Activated T-cell treated with anti-CD3 and anti-CD28 coated beads, Interleukin-2, amount 50 U/mL, for 72 hours (primary cell): ENCODE results near the gene LPP. TPM values are rescaled to one million over a fixed set of nuclear protein-coding genes. Genes with fewer than 3 reads are reported as not detected.

ENCODE experiments used
- ATAC-seq, 2 donors: fragments of 150-1000 bp; cut with Tn5 transposase; replicated peaks in 1 of 2; 2 replicates each; pipeline ENCODE4 v1.10.0; 2021; ENCODE audit warnings: moderate library complexity in 2 of 2, mild to moderate bottlenecking in 1 of 2
- DNase-seq, 2 donors: peaks; one replicate each; pipeline ENCODE4 v3.0.0; 2021 to 2022; ENCODE audit warnings: mixed read lengths in 1 of 2
- H3K27ac Mint-ChIP-seq: one replicate; pipeline ENCODE4 v1.8.0; 2022; ENCODE audit warnings: mild to moderate bottlenecking, moderate library complexity, mixed read lengths
- H3K27me3 Mint-ChIP-seq: one replicate; pipeline ENCODE4 v1.8.0; 2022; ENCODE audit warnings: low read depth, mixed read lengths
- H3K36me3 Mint-ChIP-seq, 2 donors: one replicate each; pipeline ENCODE4 v1.8.0; 2022; ENCODE audit warnings: mixed read lengths in 2 of 2, mild to moderate bottlenecking in 1 of 2; ENCODE audit not compliant: insufficient read depth in 2 of 2
- H3K4me1 Mint-ChIP-seq: one replicate; pipeline ENCODE4 v1.8.0; 2022; ENCODE audit warnings: low read depth, mixed read lengths
- H3K4me3 Mint-ChIP-seq, 2 donors: one replicate each; pipeline ENCODE4 v1.8.0; 2022; ENCODE audit warnings: mild to moderate bottlenecking in 2 of 2, mixed read lengths in 2 of 2, moderate library complexity in 2 of 2
- H3K9me3 Mint-ChIP-seq, 2 donors: one replicate each; pipeline ENCODE4 v1.8.0; 2022; ENCODE audit warnings: mixed read lengths in 2 of 2
- total RNA-seq, 2 donors: library from RNA; stranded (reverse); gene quantifications; one replicate each; pipeline ENCODE4 v1.2.3, GENCODE V29; 2022

Gene LPP
- total RNA-seq, 2 donors from 2014 or later: 50.4 to 67.7 TPM

DNA sequence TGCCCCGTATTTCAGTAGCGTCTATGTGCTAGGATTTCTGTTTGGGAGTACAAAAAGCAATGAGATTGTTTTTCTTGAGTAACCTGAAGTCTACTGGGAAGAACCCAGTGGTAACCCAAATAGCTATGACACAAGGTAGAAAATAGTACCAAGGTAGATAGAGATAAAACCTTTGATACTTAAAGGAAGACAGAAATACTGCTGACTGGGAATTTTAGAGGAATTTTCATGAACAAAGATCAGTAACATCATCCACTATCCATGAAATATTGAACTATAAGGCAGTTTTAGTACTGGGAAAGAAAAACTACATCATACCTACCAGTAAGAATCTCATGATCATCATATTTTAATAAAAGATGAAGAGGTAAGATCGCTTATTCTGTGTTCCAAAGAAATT is 489.8 kb downstream of the LPP start:
- no peak for DNase-seq

DNA sequence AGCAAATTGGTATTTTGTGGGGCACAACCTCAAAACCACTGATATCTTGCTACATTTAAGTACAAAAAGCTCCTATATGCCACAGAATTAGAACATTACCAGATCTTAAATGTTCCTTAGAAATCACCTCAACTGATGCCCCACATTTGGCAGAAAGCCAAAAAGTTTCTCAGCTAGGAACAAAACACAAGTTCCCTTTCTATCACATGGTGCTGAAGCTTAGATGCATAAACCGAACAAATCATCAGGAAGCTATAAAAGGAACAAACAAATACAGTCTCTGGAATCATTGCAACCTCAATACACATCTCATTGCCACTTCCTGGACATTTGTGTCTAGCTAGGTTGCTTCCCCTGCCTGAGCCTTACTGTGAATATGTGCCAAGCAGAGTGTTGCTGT is 492.6 kb downstream of the LPP start:
- Mint-ChIP-seq H3K4me3 (no peak overlapping the region), H3K36me3 (peaks cover 0 to 1% of the 10 kb centered on the region in 2 donors), H3K4me1 (no peaks in the 10 kb centered on the region), H3K9me3 (no peaks in the 10 kb centered on the region), H3K27me3 (no peaks in the 10 kb centered on the region), H3K27ac (no peak overlapping the region)
- DNase-seq: no peak
- no peak for ATAC-seq

More for the DNA sequence above, 489.8 kb downstream of the LPP start:
- Mint-ChIP-seq H3K27me3 (no peaks in the 10 kb centered on the region), H3K27ac (no peak overlapping the region), H3K9me3 (no peaks in the 10 kb centered on the region), H3K4me3 (no peak overlapping the region), H3K4me1 (no peaks in the 10 kb centered on the region), H3K36me3 (no peaks in the 10 kb centered on the region)
- no peak for ATAC-seq

DNA sequence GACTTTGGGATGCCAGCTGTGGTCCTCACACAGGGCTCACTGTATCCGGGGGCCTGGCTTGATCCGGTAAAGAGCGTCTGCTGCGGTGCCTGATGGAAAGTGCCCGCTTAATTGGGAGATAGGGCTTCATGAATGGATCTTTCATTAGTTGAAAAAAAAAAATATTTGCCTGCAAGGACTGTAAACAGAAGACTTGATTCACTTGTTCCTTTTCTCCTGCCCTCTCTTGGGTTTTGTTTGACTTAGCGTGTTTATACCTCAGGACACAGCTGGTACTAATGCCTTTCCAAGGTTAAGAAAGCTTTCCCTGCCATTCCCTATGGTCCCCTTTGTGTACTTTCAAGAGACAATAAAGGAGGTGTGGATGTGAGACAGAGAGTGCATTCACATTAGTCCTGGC is 493.3 kb downstream of the LPP start:
- H3K4me3 Mint-ChIP-seq: no peak overlapping the region
- ATAC-seq (no peak), DNase-seq (no peak)
- peaks cover 0 to 1% of the 10 kb centered on the region in 2 donors for H3K36me3 Mint-ChIP-seq
- no peak overlapping the region for H3K27ac Mint-ChIP-seq
- no peaks in the 10 kb centered on the region for H3K27me3 Mint-ChIP-seq
- H3K4me1 Mint-ChIP-seq: no peaks in the 10 kb centered on the region
- no peaks in the 10 kb centered on the region for H3K9me3 Mint-ChIP-seq

DNA sequence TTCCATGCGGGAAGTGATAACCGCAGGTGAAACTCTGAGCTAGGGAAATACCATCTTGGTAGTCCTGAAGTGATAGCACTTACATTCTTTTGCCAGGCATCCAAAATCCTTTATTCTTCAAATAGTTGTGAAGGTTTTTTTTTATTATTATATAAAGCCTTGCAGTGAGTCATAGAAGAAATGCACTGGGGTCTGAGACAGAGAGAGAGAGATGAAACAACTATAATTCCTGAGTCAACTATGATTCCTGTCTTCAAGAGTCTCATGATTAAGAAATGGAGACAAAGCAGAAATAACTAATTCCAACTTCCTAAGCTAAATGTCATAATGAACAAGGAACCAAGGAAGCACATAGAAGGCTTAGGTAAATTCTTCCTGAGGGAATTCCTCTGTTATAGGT is 495.6 kb downstream of the LPP start:
- no peaks in the 10 kb centered on the region for H3K27me3 Mint-ChIP-seq
- H3K4me1 Mint-ChIP-seq: no peaks in the 10 kb centered on the region
- H3K36me3 Mint-ChIP-seq: peaks cover 0 to 1% of the 10 kb centered on the region in 2 donors
- no peak for DNase-seq
- H3K4me3 Mint-ChIP-seq: no peak overlapping the region
- H3K27ac Mint-ChIP-seq: no peak overlapping the region
- no peaks in the 10 kb centered on the region for H3K9me3 Mint-ChIP-seq
- ATAC-seq: no peak

DNA sequence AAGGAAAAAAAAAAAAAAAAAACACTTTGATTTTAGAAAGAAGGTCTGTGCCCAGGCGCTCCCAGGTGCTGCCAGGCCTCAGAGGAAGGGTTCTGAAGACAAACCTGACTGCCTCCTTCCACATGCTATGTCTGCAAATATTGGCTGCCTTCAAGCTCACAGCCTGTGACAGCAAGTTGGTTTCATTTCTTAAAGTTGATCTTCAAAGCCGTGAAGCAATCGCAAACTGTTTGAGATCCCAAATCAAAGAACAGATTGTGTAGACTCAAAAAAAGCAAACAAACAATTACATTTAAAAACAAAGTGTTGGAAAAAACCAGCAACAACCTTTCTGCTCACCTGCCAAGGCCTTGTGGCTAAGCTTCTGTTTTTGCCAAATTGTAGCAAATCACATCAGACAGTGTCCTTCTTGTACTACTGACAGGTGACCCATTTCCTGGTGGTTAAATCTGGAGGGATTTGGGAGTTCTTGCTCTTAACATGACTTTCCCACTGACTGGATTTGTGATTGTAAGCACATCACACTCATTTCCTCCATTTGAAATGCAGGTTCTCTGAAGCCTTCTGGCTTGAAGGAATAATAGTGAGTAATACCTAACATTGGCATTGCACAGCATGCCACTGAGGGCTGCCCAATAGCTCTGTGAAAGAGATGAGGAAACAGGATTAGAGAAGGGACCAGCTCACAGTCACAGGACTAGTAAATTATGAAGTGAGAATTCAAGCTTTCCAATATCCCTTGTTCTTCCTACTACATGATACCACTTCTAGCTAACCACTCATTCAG is 502.4 kb downstream of the LPP start:
- H3K4me1 Mint-ChIP-seq: no peaks in the 10 kb centered on the region
- H3K27me3 Mint-ChIP-seq: no peaks in the 10 kb centered on the region
- no peak overlapping the region for H3K4me3 Mint-ChIP-seq
- H3K27ac Mint-ChIP-seq: no peak overlapping the region
- no peaks in the 10 kb centered on the region for H3K9me3 Mint-ChIP-seq
- ATAC-seq (peak; percentile 31 to 49), DNase-seq (no peak)
- H3K36me3 Mint-ChIP-seq: no peaks in the 10 kb centered on the region

DNA sequence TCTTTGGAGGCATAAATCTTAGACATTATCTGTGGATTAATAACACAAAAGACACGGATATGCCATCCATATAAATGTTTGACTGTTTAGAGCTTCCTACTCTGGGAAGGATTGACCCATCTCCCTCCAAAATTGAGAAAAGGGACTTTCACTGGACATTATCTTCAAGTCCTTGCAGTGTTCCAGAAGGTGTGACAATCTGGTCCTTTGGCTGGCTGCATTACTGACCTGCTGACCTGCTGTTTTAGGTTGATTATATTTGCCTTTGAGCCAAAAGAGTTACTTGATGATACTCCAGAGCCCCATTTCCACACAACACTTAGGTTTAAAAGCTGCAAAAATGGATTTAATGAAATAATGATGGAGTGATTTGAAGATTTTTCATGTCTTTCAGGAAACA is 504.6 kb downstream of the LPP start:
- no peak overlapping the region for H3K4me3 Mint-ChIP-seq
- H3K27ac Mint-ChIP-seq: no peak overlapping the region
- H3K9me3 Mint-ChIP-seq: no peaks in the 10 kb centered on the region
- H3K27me3 Mint-ChIP-seq: no peaks in the 10 kb centered on the region
- no peak for ATAC-seq
- DNase-seq: no peak
- H3K36me3 Mint-ChIP-seq: no peaks in the 10 kb centered on the region
- H3K4me1 Mint-ChIP-seq: no peaks in the 10 kb centered on the region

DNA sequence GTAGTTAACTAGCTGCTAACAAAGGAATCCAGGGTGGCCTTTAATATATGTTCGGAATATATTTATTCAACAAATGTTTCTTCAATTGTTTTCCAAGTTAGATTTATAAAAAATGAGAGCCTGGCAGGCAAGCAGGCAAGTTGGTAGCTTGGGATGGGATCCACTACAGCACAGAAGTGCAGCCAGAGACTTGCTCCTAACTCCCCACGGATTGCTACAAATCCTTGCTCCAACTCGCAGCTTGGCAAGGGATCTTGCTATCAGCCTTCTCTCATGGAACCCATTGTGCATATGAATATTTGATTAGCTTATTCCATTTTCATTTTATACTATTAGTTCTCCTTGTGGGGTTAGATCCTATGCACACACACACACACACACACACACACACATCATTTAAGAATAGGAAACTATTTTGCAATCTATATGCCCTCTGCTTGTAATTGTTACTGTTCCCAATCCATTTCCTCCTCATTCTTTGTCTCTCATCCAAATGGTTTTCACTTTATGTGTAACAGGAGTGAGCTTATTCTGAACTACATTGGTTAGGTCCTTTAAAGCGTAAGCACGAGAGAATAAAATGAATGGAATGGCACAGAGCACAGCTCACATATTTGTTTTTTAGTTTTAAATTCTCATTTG is 505.6 kb downstream of the LPP start:
- H3K27me3 Mint-ChIP-seq: no peaks in the 10 kb centered on the region
- DNase-seq (no peak), ATAC-seq (no peak)
- H3K4me1 Mint-ChIP-seq: no peaks in the 10 kb centered on the region
- no peak overlapping the region for H3K27ac Mint-ChIP-seq
- no peaks in the 10 kb centered on the region for H3K9me3 Mint-ChIP-seq
- no peaks in the 10 kb centered on the region for H3K36me3 Mint-ChIP-seq
- H3K4me3 Mint-ChIP-seq: no peak overlapping the region

DNA sequence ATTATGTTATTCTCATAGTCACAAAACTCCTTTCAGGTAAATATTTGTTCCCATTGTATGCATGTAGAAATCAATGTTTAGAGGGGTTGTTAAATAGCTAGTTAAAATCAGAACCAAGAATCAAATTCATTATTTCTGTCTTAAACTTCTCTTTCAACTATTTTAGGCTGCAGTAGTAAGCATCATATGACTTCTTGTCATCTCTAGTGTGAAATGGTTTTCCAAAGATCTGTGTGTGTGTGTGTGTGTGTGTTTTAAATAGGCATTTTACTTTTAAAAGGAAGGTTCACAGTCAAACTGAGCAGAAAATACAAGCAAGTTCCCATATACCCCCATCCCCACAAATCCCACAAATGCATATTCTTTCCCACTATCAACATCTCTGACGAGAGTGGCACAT is 506.5 kb downstream of the LPP start:
- ATAC-seq: no peak
- Mint-ChIP-seq H3K27ac (no peak overlapping the region), H3K27me3 (no peaks in the 10 kb centered on the region), H3K9me3 (no peaks in the 10 kb centered on the region), H3K36me3 (no peaks in the 10 kb centered on the region), H3K4me3 (no peak overlapping the region), H3K4me1 (no peaks in the 10 kb centered on the region)
- DNase-seq: no peak

DNA sequence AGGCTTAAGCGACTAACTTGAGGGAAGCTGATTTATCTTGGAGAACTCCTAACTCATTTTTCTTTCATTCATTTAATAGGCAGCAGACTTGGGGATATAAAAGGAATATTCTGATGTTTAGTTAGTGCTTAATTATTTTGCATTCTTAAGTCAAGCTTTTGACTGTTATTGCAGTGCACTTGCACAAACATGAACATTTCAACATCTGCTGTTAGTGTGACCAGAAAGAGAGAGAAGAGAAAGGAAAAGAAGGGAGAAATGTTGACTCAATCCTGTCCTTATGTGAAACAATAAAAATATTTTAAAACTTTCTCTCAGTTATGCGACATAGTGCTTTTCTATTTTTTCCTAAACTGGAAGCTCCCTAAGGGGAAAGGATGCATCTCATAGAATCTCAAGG is 507.8 kb downstream of the LPP start:
- Mint-ChIP-seq H3K27me3 (no peaks in the 10 kb centered on the region), H3K9me3 (no peaks in the 10 kb centered on the region), H3K4me1 (no peaks in the 10 kb centered on the region), H3K36me3 (no peaks in the 10 kb centered on the region), H3K4me3 (no peak overlapping the region), H3K27ac (no peak overlapping the region)
- DNase-seq: no peak
- no peak for ATAC-seq

DNA sequence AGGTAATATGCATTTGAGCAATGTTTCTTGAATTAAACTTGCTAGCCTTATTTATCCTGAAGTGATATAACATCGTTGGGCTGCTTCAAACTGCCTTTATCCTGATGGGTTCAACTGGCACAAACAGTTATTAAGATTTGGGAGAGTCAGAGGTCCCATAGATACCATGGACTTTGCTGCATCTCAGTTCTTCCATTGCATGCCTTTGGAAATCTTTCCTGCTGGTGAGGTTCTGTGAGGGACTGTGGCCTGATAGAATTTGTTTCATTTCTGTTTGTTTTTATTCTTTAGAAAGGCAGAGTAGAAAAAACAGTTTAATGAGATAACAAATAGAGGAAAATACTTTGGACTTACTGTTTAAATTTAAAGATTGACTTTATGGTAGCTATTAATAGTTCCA is 508.3 kb downstream of the LPP start:
- H3K27ac Mint-ChIP-seq: no peak overlapping the region
- no peaks in the 10 kb centered on the region for H3K9me3 Mint-ChIP-seq
- no peak for DNase-seq
- no peak overlapping the region for H3K4me3 Mint-ChIP-seq
- no peaks in the 10 kb centered on the region for H3K27me3 Mint-ChIP-seq
- no peaks in the 10 kb centered on the region for H3K36me3 Mint-ChIP-seq
- ATAC-seq: no peak
- H3K4me1 Mint-ChIP-seq: peaks cover 4% of the 10 kb centered on the region

DNA sequence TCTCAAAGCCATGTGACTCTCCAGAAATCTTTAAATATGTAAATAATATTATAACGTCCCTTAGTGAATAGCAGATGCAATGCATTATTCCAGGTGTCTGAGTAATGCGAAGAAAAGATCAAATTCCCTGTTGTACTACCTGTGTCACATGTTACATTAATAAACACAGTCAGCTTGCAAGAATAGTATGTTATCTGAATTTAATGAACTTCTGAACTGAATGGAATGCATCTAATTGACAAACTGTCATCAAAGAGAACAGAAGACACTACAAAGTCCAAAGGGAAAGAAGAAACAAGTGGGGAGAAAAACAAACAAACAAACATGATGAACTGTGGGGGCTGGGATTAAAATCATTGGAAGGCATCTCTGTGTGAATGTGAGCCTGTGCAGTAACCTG is 508.8 kb downstream of the LPP start:
- ATAC-seq (no peak), DNase-seq (no peak)
- Mint-ChIP-seq H3K9me3 (no peaks in the 10 kb centered on the region), H3K27ac (no peak overlapping the region), H3K4me3 (no peak overlapping the region), H3K36me3 (no peaks in the 10 kb centered on the region), H3K27me3 (no peaks in the 10 kb centered on the region), H3K4me1 (peaks cover 10% of the 10 kb centered on the region)

DNA sequence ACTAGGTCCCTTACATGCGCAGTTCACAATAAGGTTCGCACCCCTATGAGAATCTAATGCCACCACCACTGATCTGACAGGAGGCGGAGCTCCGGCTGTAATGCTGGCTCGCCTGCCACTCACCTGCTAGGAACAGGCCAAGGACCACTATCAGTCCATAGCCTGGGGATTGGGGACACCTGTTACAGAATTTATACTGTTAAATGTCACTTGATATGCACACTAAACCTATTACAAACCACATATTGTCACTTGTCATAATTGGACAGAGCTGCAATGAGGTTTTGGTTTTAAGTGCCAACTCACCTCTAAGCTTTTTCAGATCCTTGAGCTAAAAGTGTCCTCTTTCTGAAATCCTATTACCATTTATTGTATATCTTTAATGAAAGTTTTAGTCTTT is 509.9 kb downstream of the LPP start:
- Mint-ChIP-seq H3K4me3 (no peak overlapping the region), H3K9me3 (no peaks in the 10 kb centered on the region), H3K36me3 (peaks cover 0 to 1% of the 10 kb centered on the region in 2 donors), H3K4me1 (peaks cover 15% of the 10 kb centered on the region), H3K27me3 (no peaks in the 10 kb centered on the region), H3K27ac (no peak overlapping the region)
- DNase-seq (no peak), ATAC-seq (no peak)

DNA sequence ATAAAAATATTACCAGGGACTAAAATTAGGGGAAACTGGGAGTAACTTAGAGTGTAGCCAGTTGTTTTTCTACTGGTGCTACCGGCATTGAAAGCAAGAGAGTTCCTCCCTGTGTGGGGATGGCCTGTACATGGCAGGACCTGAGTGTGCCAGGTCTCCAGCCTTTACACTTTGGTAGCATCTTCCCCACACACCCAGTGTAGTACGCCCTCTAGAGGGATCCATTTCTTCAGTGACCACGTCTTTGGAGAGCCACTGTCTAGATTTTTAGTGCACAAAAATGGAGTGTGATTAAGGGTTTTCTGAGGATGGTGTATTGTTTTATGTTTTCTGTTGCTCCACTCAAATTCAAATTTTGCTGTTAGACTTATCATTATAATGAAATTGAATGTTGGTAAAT is 510.8 kb downstream of the LPP start:
- ATAC-seq: peak; percentile 32 to 53
- DNase-seq: peak; percentile 3 to 19

DNA sequence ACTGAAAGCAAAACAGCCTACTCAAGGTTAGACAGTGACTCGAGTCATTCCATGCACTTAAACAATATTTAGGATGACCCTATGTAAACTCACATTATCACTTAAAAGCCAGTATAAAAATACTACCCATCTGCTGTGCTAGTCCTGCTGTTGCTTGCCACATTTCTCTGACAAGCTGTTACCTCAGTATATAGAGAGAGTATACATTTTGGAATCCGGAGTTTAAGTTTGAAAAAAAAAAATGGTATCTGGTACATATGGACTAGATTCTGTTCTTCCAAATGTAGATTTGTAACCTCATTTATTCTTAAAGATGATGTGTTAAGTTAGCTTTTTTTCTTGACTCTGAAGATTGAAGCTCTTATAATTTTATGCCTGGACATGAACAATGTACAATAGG is 514.0 kb downstream of the LPP start:
- H3K9me3 Mint-ChIP-seq: no peaks in the 10 kb centered on the region
- H3K27ac Mint-ChIP-seq: no peak overlapping the region
- DNase-seq (no peak), ATAC-seq (no peak)
- no peaks in the 10 kb centered on the region for H3K27me3 Mint-ChIP-seq
- peak overlapping the region in 1 of 2 donors; percentile 78 for H3K4me3 Mint-ChIP-seq
- peaks cover 0 to 4% of the 10 kb centered on the region in 2 donors for H3K36me3 Mint-ChIP-seq
- H3K4me1 Mint-ChIP-seq: peaks cover 30% of the 10 kb centered on the region

More for the DNA sequence above, 510.8 kb downstream of the LPP start:
- H3K9me3 Mint-ChIP-seq: no peaks in the 10 kb centered on the region
- no peaks in the 10 kb centered on the region for H3K27me3 Mint-ChIP-seq
- H3K4me1 Mint-ChIP-seq: peaks cover 15% of the 10 kb centered on the region
- peaks cover 0 to 4% of the 10 kb centered on the region in 2 donors for H3K36me3 Mint-ChIP-seq
- no peak overlapping the region for H3K27ac Mint-ChIP-seq
- H3K4me3 Mint-ChIP-seq: no peak overlapping the region
